Panc1 (cell line): ENCODE measurements around the gene TRAF4. TPM values are rescaled to one million over a fixed set of nuclear protein-coding genes. Genes with fewer than 3 reads are reported as not detected.

ENCODE experiments used
- ATAC-seq: fragments of 200-7000 bp; cut with Tn5 transposase; 2 replicates; pipeline ENCODE4 v1.9.1; 2020; ENCODE audit warnings: mild to moderate bottlenecking, moderate library complexity
- BruUV-seq: library from RNA; stranded (reverse); fragments of 400-500 nt; replicated peaks from 2 replicates; lab custom pipeline; 2021; lab: Mats Ljungman, UMichigan
- CTCF ChIA-PET: fragments of 300-600 bp; sonication (Branson Sonifier 250); formaldehyde crosslinking; loops from one replicate; lab custom pipeline; 2022; ENCODE audit warnings: antibody characterized with exemption; lab: Charles Lee
- POLR2A ChIA-PET: fragments of 300-600 bp; sonication (Branson Sonifier 250); formaldehyde crosslinking; loops from one replicate; lab custom pipeline; 2022; ENCODE audit warnings: antibody characterized with exemption; lab: Charles Lee
- DNase-seq: peaks from one replicate; pipeline ENCODE4 v3.0.0-alpha.2; 2010; ENCODE audit warnings: low read depth, low spot score
- H3K27ac ChIP-seq: 2 replicates; pipeline ENCODE4 v1.5.1; 2011; ENCODE audit warnings: mild to moderate bottlenecking, low read length, inconsistent platforms
- H3K27me3 ChIP-seq: fragments of 200-500 bp; sonication (Bioruptor generic); 2 replicates; pipeline ENCODE4 v1.6.0; 2014; ENCODE audit warnings: low read length, inconsistent platforms; ENCODE audit not compliant: control insufficient read depth, insufficient read depth
- H3K36me3 ChIP-seq: fragments of 200-500 bp; sonication (Bioruptor generic); 2 replicates; pipeline ENCODE4 v1.5.1; 2014; ENCODE audit warnings: inconsistent platforms, mild to moderate bottlenecking, low read length, moderate library complexity; ENCODE audit not compliant: control insufficient read depth, insufficient read depth
- H3K4me1 ChIP-seq: 2 replicates; pipeline ENCODE4 v1.5.1; 2011; ENCODE audit warnings: inconsistent platforms, mild to moderate bottlenecking, low read length, moderate library complexity; ENCODE audit not compliant: control insufficient read depth, insufficient read depth
- H3K4me3 ChIP-seq, 2 experiments: 2 replicates each; pipeline ENCODE4 v1.5.1; 2011 to 2012; ENCODE audit warnings: low read depth in 2 of 2, low read length in 2 of 2, mild to moderate bottlenecking in 2 of 2, inconsistent platforms in 1 of 2, moderate library complexity in 1 of 2
- H3K9me3 ChIP-seq: fragments of 200-500 bp; sonication (Bioruptor generic); 2 replicates; pipeline ENCODE4 v1.5.1; 2014; ENCODE audit warnings: low read depth, mild to moderate bottlenecking, inconsistent platforms, low read length, moderate library complexity; ENCODE audit not compliant: control insufficient read depth, insufficient read depth
- POLR2AphosphoS5 ChIP-seq: IDR thresholded peaks from 2 replicates; pipeline ENCODE4 v1.6.1; 2012; ENCODE audit warnings: mild to moderate bottlenecking, low read depth, low read length, moderate library complexity
- SIN3A ChIP-seq: IDR thresholded peaks from 2 replicates; pipeline ENCODE4 v1.6.1; 2012; ENCODE audit warnings: low read depth, mild to moderate bottlenecking, low read length, moderate library complexity, borderline replicate concordance; ENCODE audit not compliant: insufficient read depth
- TCF7L2 ChIP-seq: IDR thresholded peaks from 2 replicates; pipeline ENCODE4 v1.6.1; 2011; ENCODE audit warnings: mild to moderate bottlenecking, low read depth, low read length, inconsistent platforms
- in situ Hi-C: cut with HindIII; loops from 2 replicates; pipeline ENCODE4 v1.10.0; 2016; ENCODE audit warnings: low sequenced_read_pairs, low pct_unique_long_range_greater_than_20kb
- intact Hi-C: fragments of 100-400 bp; cut with micrococcal nuclease; formaldehyde crosslinking; loops from one replicate; pipeline ENCODE4 v1.10.0; 2022; ENCODE audit not compliant: unreplicated experiment
- total RNA-seq: library from RNA; stranded (reverse); gene quantifications from one replicate; pipeline ENCODE4 v1.2.1, GENCODE V29; 2021; ENCODE audit not compliant: unreplicated experiment
- TF ChIP-seq, protein P1 (sequence below), 2 experiments: IDR thresholded peaks; 2 replicates each; pipeline ENCODE4 v1.6.1; 2011 to 2012; ENCODE audit warnings: low read depth in 2 of 2, control low read depth in 1 of 2, low read length in 1 of 2, mild to moderate bottlenecking in 1 of 2, moderate library complexity in 1 of 2; ENCODE audit not compliant: insufficient read depth in 1 of 2
- TF ChIP-seq, protein P2 (sequence below): fragments of 450-650 bp; IDR thresholded peaks from 2 replicates; pipeline ENCODE4 v1.5.1; 2017; ENCODE audit warnings: mild to moderate bottlenecking

TRAF4 gene
- total RNA-seq, 1 experiment from 2014 or later, result 108 TPM

- ATAC-seq (no peak), DNase-seq (no peak)
- intact Hi-C loops (no loop called here), in situ Hi-C loops (no loop called here)
- H3K27me3 ChIP-seq, result no peaks in the 10 kb centered on the region
- H3K27ac ChIP-seq, result no peak overlapping the region
- TF ChIP-seq POLR2AphosphoS5, result no peak
- TF ChIP-seq, protein P1, sequence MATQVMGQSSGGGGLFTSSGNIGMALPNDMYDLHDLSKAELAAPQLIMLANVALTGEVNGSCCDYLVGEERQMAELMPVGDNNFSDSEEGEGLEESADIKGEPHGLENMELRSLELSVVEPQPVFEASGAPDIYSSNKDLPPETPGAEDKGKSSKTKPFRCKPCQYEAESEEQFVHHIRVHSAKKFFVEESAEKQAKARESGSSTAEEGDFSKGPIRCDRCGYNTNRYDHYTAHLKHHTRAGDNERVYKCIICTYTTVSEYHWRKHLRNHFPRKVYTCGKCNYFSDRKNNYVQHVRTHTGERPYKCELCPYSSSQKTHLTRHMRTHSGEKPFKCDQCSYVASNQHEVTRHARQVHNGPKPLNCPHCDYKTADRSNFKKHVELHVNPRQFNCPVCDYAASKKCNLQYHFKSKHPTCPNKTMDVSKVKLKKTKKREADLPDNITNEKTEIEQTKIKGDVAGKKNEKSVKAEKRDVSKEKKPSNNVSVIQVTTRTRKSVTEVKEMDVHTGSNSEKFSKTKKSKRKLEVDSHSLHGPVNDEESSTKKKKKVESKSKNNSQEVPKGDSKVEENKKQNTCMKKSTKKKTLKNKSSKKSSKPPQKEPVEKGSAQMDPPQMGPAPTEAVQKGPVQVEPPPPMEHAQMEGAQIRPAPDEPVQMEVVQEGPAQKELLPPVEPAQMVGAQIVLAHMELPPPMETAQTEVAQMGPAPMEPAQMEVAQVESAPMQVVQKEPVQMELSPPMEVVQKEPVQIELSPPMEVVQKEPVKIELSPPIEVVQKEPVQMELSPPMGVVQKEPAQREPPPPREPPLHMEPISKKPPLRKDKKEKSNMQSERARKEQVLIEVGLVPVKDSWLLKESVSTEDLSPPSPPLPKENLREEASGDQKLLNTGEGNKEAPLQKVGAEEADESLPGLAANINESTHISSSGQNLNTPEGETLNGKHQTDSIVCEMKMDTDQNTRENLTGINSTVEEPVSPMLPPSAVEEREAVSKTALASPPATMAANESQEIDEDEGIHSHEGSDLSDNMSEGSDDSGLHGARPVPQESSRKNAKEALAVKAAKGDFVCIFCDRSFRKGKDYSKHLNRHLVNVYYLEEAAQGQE (IDR thresholded peaks at IDR 0.05; ENCODE audit: insufficient read depth in 1 of 2, low read depth in 2 of 2, low read length in 1 of 2), result no peak
- TF ChIP-seq TCF7L2, result no peak
- H3K4me1 ChIP-seq, result peaks cover 9% of the 10 kb centered on the region; the same call in 1 of the 2 replicates
- CTCF ChIA-PET, result no interaction called here
- BruUV-seq, result no TSS peak
- H3K4me3 ChIP-seq, result no peak overlapping the region
- H3K9me3 ChIP-seq, result no peaks in the 10 kb centered on the region
- H3K36me3 ChIP-seq, result no peaks in the 10 kb centered on the region
- POLR2A ChIA-PET, result no interaction called here
These were observed 10.5 kb upstream of the TRAF4 start for GRCh38 chr17:28733346-28733745.

DNA sequence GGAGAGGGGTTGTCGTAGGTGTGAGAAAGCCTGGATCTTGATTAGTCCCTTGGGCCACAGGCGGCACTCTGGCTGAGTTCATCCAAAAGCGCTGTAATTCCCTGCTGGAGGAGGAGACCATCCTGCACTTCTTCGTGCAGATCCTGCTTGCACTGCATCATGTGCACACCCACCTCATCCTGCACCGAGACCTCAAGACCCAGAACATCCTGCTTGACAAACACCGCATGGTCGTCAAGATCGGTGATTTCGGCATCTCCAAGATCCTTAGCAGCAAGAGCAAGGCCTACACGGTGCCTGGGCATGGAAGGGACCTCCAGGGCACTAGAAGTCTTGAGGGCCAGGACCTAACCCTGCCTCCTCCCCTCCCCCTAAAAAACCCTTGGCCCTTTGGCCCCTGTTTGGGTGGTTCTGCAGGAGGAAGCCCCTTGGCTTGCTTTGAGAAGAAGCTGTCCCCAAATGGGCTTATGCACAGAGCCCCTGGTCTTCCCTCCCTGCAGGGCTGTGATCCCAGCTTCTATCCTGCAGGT is 9.0 kb upstream of the TRAF4 start:
- Histone ChIP-seq H3K4me1 (0 out of 2 replicates have a peak, but pooled peaks cover under 1% of the 10 kb centered on the region), H3K4me3 (no peak overlapping the region), H3K9me3 (no peaks in the 10 kb centered on the region), H3K27ac (no peak overlapping the region), H3K27me3 (no peaks in the 10 kb centered on the region), H3K36me3 (no peaks in the 10 kb centered on the region)
- POLR2A ChIA-PET, result no interaction called here
- in situ Hi-C loops (no loop called here), intact Hi-C loops (no loop called here)
- ATAC-seq (peak; percentile 25), DNase-seq (no peak)
- TF ChIP-seq, protein P2, sequence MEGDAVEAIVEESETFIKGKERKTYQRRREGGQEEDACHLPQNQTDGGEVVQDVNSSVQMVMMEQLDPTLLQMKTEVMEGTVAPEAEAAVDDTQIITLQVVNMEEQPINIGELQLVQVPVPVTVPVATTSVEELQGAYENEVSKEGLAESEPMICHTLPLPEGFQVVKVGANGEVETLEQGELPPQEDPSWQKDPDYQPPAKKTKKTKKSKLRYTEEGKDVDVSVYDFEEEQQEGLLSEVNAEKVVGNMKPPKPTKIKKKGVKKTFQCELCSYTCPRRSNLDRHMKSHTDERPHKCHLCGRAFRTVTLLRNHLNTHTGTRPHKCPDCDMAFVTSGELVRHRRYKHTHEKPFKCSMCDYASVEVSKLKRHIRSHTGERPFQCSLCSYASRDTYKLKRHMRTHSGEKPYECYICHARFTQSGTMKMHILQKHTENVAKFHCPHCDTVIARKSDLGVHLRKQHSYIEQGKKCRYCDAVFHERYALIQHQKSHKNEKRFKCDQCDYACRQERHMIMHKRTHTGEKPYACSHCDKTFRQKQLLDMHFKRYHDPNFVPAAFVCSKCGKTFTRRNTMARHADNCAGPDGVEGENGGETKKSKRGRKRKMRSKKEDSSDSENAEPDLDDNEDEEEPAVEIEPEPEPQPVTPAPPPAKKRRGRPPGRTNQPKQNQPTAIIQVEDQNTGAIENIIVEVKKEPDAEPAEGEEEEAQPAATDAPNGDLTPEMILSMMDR, result no peak
- TF ChIP-seq SIN3A (no peak), POLR2AphosphoS5 (no peak), TCF7L2 (no peak)
- TF ChIP-seq, protein P1 (IDR thresholded peaks at IDR 0.05; ENCODE audit: insufficient read depth in 1 of 2, low read depth in 2 of 2, low read length in 1 of 2), result no peak
- no TSS peak for BruUV-seq
- CTCF ChIA-PET, result interaction anchor here (0.8 kb wide), 1 partner anchor 8 kb away, joined by 3 read pairs; no protein-coding TSS in a partner anchor
